Fibroblast of lung (primary cell): ENCODE measurements around the gene ITPK1. TPM values are rescaled to one million over a fixed set of nuclear protein-coding genes. Genes with fewer than 3 reads are reported as not detected.

Experiments used
- DNase-seq, 2 donors: peaks; one replicate each; pipeline versions ENCODE4 v3.0.0 to v3.0.0-alpha.2; 2010; ENCODE audit warnings: low read depth in 2 of 2
- H2AFZ ChIP-seq: 2 replicates; pipeline ENCODE4 v1.5.1; 2012; ENCODE audit warnings: low read length, control low read depth, inconsistent platforms
- H3K27ac ChIP-seq: 2 replicates; pipeline ENCODE4 v1.5.1; 2011; ENCODE audit warnings: low read length, control low read depth; ENCODE audit not compliant: insufficient read depth
- H3K27me3 ChIP-seq: 2 replicates; pipeline ENCODE4 v1.5.1; 2011; ENCODE audit warnings: mild to moderate bottlenecking, low read length; ENCODE audit not compliant: control insufficient read depth, insufficient read depth
- H3K36me3 ChIP-seq: 2 replicates; pipeline ENCODE4 v1.5.1; 2011; ENCODE audit warnings: low read length; ENCODE audit not compliant: control insufficient read depth, insufficient read depth
- H3K4me1 ChIP-seq: 2 replicates; pipeline ENCODE4 v1.5.1; 2011; ENCODE audit warnings: low read length; ENCODE audit not compliant: control insufficient read depth, insufficient read depth; ENCODE audit errors: extremely low read depth
- H3K4me2 ChIP-seq: 2 replicates; pipeline ENCODE4 v1.5.1; 2011; ENCODE audit warnings: low read length, control low read depth; ENCODE audit not compliant: insufficient read depth; ENCODE audit errors: extremely low read depth
- H3K4me3 ChIP-seq, 4 experiments: fragments of 200-600 bp in 1 of 4; sonication (generic) in 1 of 4; replicated peaks in 1 of 4; 2 replicates each; pipeline ENCODE4 v1.5.1; 2011 to 2016; ENCODE audit warnings: low read length in 4 of 4, low read depth in 3 of 4, mild to moderate bottlenecking in 3 of 4, control low read depth in 2 of 4, inconsistent platforms in 1 of 4, mixed read lengths in 1 of 4; ENCODE audit not compliant: insufficient read depth in 1 of 4; ENCODE audit errors: control extremely low read depth in 1 of 4
- H3K79me2 ChIP-seq: 2 replicates; pipeline ENCODE4 v1.5.1; 2012; ENCODE audit warnings: mild to moderate bottlenecking, low read length, inconsistent platforms; ENCODE audit not compliant: control insufficient read depth, insufficient read depth
- H3K9ac ChIP-seq: 2 replicates; pipeline ENCODE4 v1.5.1; 2011; ENCODE audit warnings: mild to moderate bottlenecking, low read length, control low read depth; ENCODE audit not compliant: insufficient read depth
- H3K9me3 ChIP-seq: 2 replicates; pipeline ENCODE4 v1.5.1; 2012; ENCODE audit warnings: low read depth, low read length; ENCODE audit not compliant: control insufficient read depth, insufficient read depth
- H4K20me1 ChIP-seq: 2 replicates; pipeline ENCODE4 v1.5.1; 2011; ENCODE audit warnings: low read length; ENCODE audit not compliant: control insufficient read depth, insufficient read depth; ENCODE audit errors: extremely low read depth
- EZH2 ChIP-seq: IDR thresholded peaks from 2 replicates; pipeline ENCODE4 v1.5.1; 2012; ENCODE audit warnings: low read length, control low read depth, mild to moderate bottlenecking; ENCODE audit errors: missing control alignments
- polyA plus RNA-seq, 2 donors: library from polyadenylated mRNA; depleted of rRNA in 1 of 2; stranded (reverse) in 1 of 2; unstranded in 1 of 2; fragments of >200 nt; gene quantifications; 2 replicates each; pipeline ENCODE4 v1.2.1, GENCODE V29; 2011 to 2012; ENCODE audit warnings: missing spikeins in 1 of 2
- total RNA-seq: library from RNA; depleted of rRNA; stranded (reverse); fragments of >200 nt; gene quantifications from 2 replicates; pipeline ENCODE4 v1.2.1, GENCODE V29; 2014
- TF ChIP-seq, protein P1 (sequence below), 2 donors: IDR thresholded peaks in 1 of 2; conservative IDR thresholded peaks in 1 of 2; 1 replicate in 1 of 2; 2 replicates in 1 of 2; pipeline ENCODE4 v1.5.1; 2011 to 2012; ENCODE audit warnings: low read length in 2 of 2, control low read depth in 1 of 2, inconsistent platforms in 1 of 2, low read depth in 1 of 2, mild to moderate bottlenecking in 1 of 2

Gene ITPK1
- total and polyA plus RNA-seq, 2 donors (not counting 1 experiment from before 2014, with no cell fraction given), result 9.2 to 23.1 TPM

DNA sequence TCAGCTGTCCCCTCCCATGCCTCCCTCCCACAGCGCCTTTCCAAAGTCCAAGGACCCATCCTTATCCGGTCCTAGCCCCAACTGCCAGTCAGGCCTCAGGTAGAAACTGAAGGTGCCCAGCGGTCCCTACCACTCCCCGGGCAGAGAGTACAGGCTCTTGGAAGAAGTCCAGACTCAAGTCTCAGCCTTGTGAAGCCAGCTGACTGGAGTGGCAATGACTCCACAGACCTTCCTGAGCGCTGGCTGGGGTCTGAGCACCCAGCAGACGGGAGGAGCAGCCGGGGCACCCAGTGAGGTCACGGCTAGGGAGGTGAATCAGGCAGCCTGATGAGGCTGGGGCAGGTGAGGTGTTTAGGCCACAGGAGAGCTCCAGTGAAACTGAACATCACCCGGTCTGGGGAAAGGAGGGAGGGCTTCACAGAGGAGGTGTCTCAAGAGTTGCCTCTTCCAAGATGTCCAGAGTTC is 60.0 kb downstream of the ITPK1 start:
- no peak overlapping the region for H2AFZ ChIP-seq
- H3K27me3 ChIP-seq, result no peaks in the 10 kb centered on the region
- DNase-seq, result no peak
- H3K79me2 ChIP-seq, result no peaks in the 10 kb centered on the region
- H3K4me2 ChIP-seq, result no peak overlapping the region
- no peak overlapping the region for H3K9ac ChIP-seq
- no peaks in the 10 kb centered on the region for H3K9me3 ChIP-seq
- H3K36me3 ChIP-seq, result no peaks in the 10 kb centered on the region
- no peak overlapping the region for H3K27ac ChIP-seq
- no peaks in the 10 kb centered on the region for H4K20me1 ChIP-seq
- no peak for TF ChIP-seq EZH2
- TF ChIP-seq, protein P1, sequence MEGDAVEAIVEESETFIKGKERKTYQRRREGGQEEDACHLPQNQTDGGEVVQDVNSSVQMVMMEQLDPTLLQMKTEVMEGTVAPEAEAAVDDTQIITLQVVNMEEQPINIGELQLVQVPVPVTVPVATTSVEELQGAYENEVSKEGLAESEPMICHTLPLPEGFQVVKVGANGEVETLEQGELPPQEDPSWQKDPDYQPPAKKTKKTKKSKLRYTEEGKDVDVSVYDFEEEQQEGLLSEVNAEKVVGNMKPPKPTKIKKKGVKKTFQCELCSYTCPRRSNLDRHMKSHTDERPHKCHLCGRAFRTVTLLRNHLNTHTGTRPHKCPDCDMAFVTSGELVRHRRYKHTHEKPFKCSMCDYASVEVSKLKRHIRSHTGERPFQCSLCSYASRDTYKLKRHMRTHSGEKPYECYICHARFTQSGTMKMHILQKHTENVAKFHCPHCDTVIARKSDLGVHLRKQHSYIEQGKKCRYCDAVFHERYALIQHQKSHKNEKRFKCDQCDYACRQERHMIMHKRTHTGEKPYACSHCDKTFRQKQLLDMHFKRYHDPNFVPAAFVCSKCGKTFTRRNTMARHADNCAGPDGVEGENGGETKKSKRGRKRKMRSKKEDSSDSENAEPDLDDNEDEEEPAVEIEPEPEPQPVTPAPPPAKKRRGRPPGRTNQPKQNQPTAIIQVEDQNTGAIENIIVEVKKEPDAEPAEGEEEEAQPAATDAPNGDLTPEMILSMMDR (conservative IDR thresholded peaks at IDR 0.05 in 1 of 2, IDR thresholded peaks at IDR 0.05 in 1 of 2; ENCODE audit: low read depth in 1 of 2, low read length in 2 of 2), result no peak
- no peak overlapping the region for H3K4me3 ChIP-seq
- peaks cover 9% of the 10 kb centered on the region for H3K4me1 ChIP-seq

DNA sequence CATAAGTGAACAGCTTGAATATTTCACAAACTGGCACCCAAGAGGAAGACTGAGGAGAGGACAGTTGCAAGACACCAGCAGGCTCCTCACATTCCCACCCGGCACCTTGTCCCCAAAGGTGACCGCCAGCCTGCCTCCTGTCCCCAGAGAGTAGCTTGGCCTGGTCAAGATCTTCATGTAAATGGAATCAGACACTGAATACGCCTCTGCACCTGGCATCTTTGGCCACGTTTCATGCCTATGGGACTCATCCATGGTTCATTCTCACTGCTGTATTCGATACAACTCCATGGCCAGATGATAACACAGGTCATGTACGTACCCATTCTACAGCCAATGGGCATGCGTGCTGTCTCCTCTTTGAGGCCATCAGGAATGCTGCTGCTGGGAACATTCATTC is 60.8 kb downstream of the ITPK1 start:
- no peak for TF ChIP-seq EZH2
- TF ChIP-seq, protein P1 (conservative IDR thresholded peaks at IDR 0.05 in 1 of 2, IDR thresholded peaks at IDR 0.05 in 1 of 2; ENCODE audit: low read depth in 1 of 2, low read length in 2 of 2), result no peak

DNA sequence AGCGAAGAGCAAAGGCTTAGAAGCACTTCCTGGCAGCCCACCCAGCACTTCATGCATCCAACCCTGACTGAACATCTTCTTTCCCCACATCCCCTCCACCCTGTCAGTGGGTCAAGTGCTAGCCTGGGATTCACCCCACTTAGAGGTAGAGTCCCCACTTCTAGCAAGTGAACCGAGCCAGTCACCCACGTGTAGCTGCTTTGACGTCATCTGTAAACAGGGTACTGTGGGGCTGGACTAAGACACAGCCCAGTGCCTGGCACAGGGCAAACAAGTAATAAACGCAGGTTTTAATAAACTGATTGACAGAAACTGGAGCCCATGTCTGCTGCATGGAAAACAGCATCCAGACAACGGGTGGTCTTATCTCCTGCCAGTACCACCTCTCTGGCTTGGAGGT is 61.7 kb downstream of the ITPK1 start:
- H3K9me3 ChIP-seq, result no peaks in the 10 kb centered on the region
- no peaks in the 10 kb centered on the region for H3K36me3 ChIP-seq
- TF ChIP-seq, protein P1 (conservative IDR thresholded peaks at IDR 0.05 in 1 of 2, IDR thresholded peaks at IDR 0.05 in 1 of 2; ENCODE audit: low read depth in 1 of 2, low read length in 2 of 2), result no peak
- TF ChIP-seq EZH2, result no peak
- H3K4me1 ChIP-seq, result peaks cover 9% of the 10 kb centered on the region
- H3K9ac ChIP-seq, result no peak overlapping the region
- H3K27me3 ChIP-seq, result no peaks in the 10 kb centered on the region
- no peak for DNase-seq
- no peak overlapping the region for H3K4me2 ChIP-seq
- H2AFZ ChIP-seq, result no peak overlapping the region
- H4K20me1 ChIP-seq, result no peaks in the 10 kb centered on the region
- no peaks in the 10 kb centered on the region for H3K79me2 ChIP-seq
- no peak overlapping the region for H3K27ac ChIP-seq
- no peak overlapping the region for H3K4me3 ChIP-seq

More for the DNA sequence above, 60.8 kb downstream of the ITPK1 start:
- H3K4me3 ChIP-seq, result no peak overlapping the region
- peaks cover 9% of the 10 kb centered on the region for H3K4me1 ChIP-seq
- H3K36me3 ChIP-seq, result no peaks in the 10 kb centered on the region
- no peak overlapping the region for H2AFZ ChIP-seq
- no peaks in the 10 kb centered on the region for H3K9me3 ChIP-seq
- no peak overlapping the region for H3K4me2 ChIP-seq
- H3K79me2 ChIP-seq, result no peaks in the 10 kb centered on the region
- H3K27me3 ChIP-seq, result no peaks in the 10 kb centered on the region
- no peaks in the 10 kb centered on the region for H4K20me1 ChIP-seq
- DNase-seq, result no peak
- no peak overlapping the region for H3K27ac ChIP-seq
- no peak overlapping the region for H3K9ac ChIP-seq
